ENCODE results near the gene STARD9.
"Not testable (repeated sequence)": the region's sequence is repeated elsewhere in the genome, so short reads cannot be mapped to it uniquely, and the experiment has no call there.

STARD9 gene

GRCh38 chr15:42575188-42576039, at the start of gene STARD9:
Gene STARD9, plus strand, starts transcription at chr15:42575606. Its CDS starts 110 bp downstream, at chr15:42575716.
- DNase-seq: peak; percentile 99

DNA sequence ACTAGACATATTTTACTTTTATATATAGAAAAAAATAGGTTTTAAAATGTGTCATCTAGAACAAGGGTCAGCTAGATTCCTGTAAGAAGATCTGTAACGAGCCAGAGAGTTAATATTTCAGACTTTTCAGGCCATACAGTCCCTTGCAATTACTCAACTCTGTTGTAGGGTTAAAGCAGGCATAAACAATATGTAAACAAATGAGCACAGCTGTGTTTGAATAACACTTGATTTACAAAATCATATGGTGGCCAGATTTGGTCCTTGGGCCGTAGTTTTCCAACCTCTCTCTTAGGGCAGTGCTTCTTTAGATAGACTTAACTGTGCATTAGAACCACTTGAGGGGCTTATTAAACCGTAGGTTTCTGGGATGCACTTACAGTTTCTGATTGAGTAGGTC, 46.4 kb upstream of the STARD9 start:
- DNase-seq: no peak

GRCh38 chr15:42533246-42533645, 42.2 kb upstream of the STARD9 start:
- DNase-seq: no peak

DNA sequence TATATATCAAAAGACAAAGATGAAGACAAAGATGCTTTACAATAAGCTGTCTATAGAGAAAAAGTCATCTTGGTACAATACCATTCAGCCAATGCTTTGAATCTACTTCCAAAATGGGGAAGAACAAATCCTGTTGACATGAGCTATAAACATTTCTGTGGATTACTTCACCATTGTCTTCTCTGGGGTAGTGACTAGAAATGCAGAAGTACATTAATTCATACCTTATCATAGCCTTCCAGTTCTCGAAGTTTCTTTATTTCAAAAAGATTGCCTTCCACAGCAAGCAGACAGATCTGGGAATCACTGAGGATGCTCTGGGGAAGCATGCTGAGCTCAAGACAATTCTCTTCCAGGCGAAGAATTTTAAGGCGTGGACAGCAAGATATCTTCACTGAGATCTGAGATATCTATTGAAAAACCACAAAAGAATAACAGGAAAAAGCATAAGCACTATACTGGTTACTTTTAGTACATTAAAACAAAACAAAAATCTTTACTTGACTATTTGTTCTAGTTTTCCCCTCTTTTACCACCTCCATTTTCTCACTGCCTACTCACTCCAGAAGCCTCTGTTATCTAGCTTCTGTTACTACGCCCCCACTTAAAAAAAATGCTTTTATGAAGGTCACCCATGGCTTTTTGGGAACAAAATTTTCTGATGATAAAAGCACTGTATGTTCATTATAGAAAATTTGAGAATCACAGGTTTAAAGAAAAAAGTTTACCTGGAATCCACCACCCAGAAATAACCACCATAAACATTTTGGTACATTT, 30.4 kb upstream of the STARD9 start:
- no peak for DNase-seq

DNA sequence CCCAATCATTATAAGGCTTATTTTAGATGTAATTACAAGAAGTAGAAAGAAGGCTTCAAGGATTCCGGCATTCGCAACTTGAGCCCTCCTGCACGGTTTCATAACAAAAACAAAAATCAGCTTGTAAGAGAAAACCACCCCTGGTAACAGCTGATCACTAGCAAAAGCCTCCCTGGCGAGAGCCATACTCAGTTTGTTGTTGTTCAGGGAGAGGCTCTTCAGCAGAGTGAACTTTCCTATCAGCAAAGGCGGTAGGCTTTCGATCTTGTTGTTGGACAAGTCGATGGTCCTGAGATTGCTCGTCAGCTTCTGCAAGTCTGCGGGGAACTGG, 27.5 kb upstream of the STARD9 start:
- DNase-seq: no peak

DNA sequence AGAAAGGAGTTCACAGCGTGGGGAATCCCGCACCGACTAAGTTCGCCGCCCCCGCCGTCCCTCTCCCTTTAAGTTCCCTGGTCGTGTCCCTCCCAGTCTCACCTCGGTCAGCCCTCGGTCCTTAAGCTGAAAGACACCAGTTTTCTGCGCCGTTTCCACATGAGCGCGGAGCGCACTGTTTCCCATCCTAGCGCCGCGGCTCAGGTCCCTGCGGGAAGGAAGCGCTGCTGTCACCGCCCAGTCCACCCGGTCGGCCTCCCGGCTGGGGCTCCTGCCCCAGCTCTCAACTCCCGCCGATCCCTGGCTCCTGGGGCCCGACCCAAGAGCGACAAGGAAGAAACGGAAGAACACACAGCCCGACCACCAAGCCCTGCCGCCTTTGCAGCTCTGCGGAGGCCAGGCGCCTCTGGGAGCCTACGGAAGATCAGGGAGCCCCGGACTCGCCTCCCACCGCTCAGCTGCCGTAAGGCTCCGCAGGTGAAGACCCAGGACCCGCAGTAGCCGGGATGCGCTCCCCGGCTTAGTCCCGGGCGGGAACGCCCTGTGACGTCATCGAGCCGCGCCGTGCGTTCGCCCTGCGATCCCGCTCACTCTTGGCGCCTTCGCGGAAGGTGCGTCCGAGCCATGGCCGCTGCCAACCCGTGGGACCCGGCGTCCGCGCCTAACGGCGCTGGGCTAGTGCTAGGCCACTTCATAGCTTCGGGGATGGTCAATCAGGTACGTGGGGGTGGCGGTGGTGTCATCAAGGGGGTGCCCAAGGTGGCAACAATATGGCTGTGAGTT, 27.0 kb upstream of the STARD9 start, which contains the start of the genes HAUS2 and LRRC57:
Gene HAUS2 (plus strand): TSS at position 590 of the 783 bp plus-strand sequence. CDS start 35 bp downstream, at position 625.
Gene LRRC57 (minus strand): TSS at position 545 of the 783 bp plus-strand sequence. CDS start 359 bp downstream, at position 186.
- peak; percentile 86 for DNase-seq

- no peak for DNase-seq
Measured at GRCh38 chr15:42549032-42549491, 26.3 kb upstream of the STARD9 start.

DNA sequence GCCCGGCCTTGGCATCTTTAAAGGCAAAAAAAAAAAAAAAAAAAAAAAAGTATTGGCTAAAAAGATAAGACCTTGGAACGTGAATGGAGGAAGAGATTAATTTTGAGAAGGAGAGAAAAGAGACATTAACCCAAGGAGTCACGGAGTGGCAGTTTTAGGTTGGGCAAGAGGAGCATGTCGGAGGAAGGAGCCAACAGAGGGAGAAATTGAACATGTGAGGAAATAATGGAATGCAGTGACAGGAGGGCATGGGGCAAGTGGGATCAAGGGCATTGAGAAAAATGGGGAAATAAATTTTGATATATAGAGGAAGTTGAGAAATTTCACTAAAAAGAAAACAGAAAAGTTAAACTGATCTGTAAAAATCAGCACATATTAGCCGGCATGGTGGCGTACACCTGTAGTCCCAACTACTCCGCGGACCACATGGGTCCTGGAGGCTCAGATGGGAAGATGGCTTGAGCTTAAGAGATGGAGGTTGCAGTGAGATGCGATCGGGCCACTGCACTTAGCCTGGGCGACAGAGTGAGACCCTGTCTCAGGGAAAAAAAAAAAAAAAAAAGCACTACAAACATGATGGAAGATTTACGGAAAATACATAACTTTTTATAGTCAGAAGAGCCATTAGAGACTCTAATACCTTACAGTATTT, 25.5 kb upstream of the STARD9 start:
- no peak for DNase-seq

DNA sequence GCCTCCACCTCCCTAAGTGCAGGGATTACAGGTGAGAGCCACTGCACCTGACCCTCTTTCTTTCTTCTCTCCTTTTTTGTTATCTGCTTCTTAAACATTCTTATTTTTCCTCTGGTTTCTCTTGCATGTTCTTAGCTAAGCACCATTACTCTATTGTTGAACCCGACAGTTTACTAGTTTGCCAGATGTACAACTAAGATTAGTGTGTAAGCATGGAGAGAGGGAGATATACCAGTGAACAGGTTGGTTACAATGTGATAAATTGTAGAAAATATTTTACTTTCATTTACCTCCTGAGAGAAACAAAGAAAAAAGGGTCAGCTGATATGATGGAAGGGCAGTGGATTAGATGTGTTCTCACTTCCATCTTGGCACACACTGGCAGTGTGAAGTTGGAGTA, 21.9 kb upstream of the STARD9 start:
- no peak for DNase-seq

- not testable (repeated sequence) for DNase-seq
Measured at GRCh38 chr15:42556550-42557207, 18.7 kb upstream of the STARD9 start.

- DNase-seq: no peak
Measured at GRCh38 chr15:42558739-42559138, 16.7 kb upstream of the STARD9 start.

- DNase-seq: no peak
Measured at GRCh38 chr15:42576040-42576594, 711 bp downstream of the STARD9 start.

GRCh38 chr15:42576776-42577175, 1.4 kb downstream of the STARD9 start:
- no peak for DNase-seq

- DNase-seq: no peak
Measured at GRCh38 chr15:42577514-42578031, 2.2 kb downstream of the STARD9 start.

GRCh38 chr15:42578984-42579537, 3.7 kb downstream of the STARD9 start:
- DNase-seq: no peak

DNA sequence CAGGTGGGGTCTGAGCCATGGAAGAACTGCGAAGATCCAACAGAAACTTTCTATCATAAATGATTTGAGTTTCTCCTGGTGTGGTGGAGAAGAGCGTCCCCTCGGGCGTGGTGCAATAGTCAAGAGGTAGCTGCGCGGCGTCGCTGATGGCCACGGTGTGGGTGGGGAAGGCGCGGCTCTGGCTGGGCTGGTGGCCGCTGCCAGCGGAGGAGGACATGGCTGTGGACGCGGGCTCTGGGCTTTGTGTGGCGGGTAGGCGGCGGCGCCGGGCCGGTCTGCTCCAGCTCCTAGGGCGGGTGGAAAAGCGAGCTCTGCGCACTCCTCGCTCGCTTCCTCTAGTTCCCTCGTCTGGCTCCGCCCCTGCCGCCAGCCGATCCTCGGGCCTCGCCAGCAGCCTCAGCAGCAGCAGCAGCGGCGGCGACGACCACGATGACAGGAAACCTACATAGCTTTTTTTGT, 5.9 kb downstream of the STARD9 start:
- peak; percentile 31 for DNase-seq

DNA sequence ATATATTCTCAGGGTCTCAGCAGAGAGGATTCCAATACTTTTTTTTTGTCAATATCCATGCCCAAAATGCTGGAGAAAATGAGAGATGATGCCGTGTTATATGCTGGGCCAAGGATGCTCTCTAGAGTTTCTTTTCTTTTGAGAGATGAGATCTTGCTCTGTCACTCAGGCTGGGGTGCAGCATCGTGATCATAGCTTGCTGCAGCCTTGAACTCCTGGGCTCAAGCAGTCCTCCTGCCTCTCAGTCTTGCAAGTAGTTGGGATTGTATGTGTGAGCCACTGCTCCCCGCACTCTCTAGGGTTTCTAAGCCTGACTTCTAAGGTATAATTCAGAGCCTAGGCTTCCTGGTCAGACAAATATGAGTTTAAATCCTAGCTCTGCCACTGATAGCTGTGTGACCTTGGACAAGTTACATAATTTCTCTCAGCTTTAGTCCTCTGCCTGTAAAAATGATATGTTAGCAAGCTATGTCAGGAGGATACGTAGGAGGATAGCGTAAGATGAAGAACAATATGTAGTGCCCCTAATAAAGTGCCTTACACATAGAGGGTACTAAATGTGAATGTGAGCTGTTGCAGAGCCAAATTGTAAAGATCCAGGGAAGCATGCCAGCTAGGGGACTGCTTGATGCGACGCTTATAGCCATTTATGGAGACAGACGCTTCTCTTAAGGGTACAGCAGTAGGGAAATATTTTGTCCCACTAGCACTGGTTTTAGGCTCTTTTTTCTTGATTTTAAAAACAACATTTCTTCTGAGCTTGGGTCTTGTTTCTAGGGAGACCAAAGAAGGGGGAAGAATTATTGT, 7.4 kb downstream of the STARD9 start:
- DNase-seq: no peak

DNA sequence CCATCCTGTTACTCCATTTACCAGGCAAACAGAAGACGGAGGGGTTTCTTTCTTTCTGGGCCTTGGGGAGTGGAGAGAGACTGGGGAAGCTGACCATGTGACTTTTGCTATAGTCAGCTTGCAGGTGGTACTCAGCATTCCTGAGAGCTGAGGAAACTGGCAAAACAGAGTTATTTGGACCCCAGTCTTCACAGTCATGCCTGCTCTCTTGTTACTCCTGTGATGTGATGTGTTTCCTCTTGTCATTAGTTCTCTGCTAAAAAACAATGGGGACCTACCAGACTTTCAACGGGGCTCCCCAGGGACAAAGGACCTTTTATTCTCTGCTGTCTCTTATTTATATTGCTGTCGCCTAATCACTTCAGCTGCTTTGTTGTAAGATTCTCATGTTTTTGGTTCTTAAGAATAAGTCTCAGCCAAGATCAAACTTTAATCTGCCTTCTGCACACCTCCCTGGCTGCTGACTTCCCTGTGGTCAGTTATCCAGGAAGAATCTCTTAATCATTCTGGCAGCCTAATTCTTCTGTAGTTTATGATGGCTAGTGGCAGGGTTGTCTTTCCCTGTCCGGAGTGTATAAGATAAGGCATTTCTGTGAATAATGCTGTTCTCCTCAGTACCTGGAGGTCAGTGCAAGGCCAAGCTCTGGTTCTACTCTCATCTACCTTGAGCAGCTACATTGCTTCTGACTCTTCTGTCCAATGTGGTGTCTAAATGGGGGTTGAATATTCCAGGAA, 8.8 kb downstream of the STARD9 start:
- DNase-seq: no peak

- no peak for DNase-seq
Measured at GRCh38 chr15:42590619-42591237, 15.3 kb downstream of the STARD9 start.

Measured in NK-92 treated with Interleukin-12 subunit alpha and Interleukin-12 subunit beta, amount 100 ng/mL, for 24 hours (cell line).